ENCODE results near the gene INSYN2B.

The INSYN2B gene

DNA sequence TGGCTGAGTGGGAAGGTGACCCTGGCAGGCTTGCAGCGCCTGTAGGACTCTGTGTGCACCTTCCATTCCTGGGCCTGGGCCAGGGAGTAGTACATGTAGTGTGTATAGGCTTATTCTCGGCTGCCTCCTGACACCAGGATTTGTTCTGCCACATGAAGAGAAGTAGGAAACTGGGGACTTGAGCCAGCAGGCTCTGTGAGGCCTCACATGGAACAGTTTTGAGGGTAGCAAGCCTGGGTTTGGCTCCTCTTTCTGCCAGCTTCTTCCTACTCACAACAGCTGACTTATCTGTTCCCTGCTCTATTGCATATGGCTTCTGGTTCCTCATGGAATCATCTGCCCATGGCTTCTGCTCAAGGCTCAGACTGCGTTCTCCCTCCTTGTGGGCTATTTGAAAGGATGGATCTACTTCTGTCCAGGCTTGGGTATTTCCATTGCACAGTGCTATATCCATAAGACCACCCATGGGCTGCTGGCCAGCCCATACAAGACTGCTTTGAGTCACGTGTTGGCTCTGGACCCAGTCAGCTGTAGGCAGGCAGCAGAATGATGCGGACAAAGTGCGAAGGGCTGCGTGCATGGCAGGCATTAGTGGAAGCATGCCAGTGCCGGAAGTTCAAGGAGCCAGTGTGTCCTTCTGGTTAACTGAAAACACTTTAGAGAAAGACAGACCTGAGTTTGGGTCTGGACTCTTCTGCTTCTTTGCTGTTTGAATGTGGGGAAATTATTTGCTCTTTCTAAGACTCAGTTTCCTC, 11.0 kb upstream of the INSYN2B start:
- Histone ChIP-seq H3K4me1 (ENCODE audit: low read length) (no peaks in the 10 kb centered on the region), H3F3A (ENCODE audit: insufficient read depth, low read length) (no peaks in the 10 kb centered on the region), H3K27ac (ENCODE audit: low read length) (no peak overlapping the region), H3K9ac (ENCODE audit: low read length) (no peak overlapping the region), H3K9me3 (replicated peaks; ENCODE audit: insufficient read depth, low read length) (no peaks in the 10 kb centered on the region), H3K27me3 (replicated peaks; ENCODE audit: insufficient read depth, low read length) (no peaks in the 10 kb centered on the region), H3K4me3 (ENCODE audit: low read length) (no peak overlapping the region), H3K9me2 (replicated peaks; ENCODE audit: insufficient read depth, low read length) (no peaks in the 10 kb centered on the region), H2AFZ (ENCODE audit: low read length) (no peak overlapping the region), H3K79me2 (ENCODE audit: low read length) (no peaks in the 10 kb centered on the region), H3K36me3 (replicated peaks; ENCODE audit: insufficient read depth, low read length) (no peaks in the 10 kb centered on the region; the same call in 1 of the 2 replicates), H3K4me2 (ENCODE audit: low read depth, low read length) (no peak overlapping the region), H4K20me1 (ENCODE audit: insufficient read depth, low read length) (no peaks in the 10 kb centered on the region)
- no peak for DNase-seq
- TF ChIP-seq, protein P1, sequence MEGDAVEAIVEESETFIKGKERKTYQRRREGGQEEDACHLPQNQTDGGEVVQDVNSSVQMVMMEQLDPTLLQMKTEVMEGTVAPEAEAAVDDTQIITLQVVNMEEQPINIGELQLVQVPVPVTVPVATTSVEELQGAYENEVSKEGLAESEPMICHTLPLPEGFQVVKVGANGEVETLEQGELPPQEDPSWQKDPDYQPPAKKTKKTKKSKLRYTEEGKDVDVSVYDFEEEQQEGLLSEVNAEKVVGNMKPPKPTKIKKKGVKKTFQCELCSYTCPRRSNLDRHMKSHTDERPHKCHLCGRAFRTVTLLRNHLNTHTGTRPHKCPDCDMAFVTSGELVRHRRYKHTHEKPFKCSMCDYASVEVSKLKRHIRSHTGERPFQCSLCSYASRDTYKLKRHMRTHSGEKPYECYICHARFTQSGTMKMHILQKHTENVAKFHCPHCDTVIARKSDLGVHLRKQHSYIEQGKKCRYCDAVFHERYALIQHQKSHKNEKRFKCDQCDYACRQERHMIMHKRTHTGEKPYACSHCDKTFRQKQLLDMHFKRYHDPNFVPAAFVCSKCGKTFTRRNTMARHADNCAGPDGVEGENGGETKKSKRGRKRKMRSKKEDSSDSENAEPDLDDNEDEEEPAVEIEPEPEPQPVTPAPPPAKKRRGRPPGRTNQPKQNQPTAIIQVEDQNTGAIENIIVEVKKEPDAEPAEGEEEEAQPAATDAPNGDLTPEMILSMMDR (IDR thresholded peaks at IDR 0.05; ENCODE audit: low read length): no peak
- TF ChIP-seq EZH2phosphoT487 (IDR thresholded peaks at IDR 0.05; ENCODE audit: low read length): no peak
- TF ChIP-seq EZH2 (optimal IDR thresholded peaks at IDR 0.05; ENCODE audit: low read depth, low read length): no peak

DNA sequence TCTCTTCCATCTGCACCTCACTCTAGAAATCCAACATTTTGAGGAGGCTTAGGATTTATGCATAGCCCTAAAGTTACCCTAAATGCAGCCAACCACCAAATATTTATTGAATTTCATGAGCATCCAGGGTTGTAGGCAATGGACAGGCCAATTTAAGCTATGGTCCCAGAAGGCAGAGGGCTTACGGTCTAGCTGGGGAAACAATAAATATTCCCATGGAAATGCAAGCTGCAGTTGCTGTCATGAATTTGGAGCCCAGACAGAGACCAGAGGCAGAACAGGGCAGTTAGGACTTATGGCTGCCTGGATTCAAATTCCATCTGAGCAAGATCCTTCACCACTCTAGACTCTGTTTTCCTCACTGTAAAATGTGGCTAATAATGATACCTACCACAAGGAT, 9.1 kb upstream of the INSYN2B start:
- no peaks in the 10 kb centered on the region for H3K4me1 ChIP-seq (ENCODE audit: low read length)
- H3K4me3 ChIP-seq (ENCODE audit: low read length): no peak overlapping the region
- no peak for DNase-seq
- H3K79me2 ChIP-seq (ENCODE audit: low read length): no peaks in the 10 kb centered on the region
- H3K4me2 ChIP-seq (ENCODE audit: low read depth, low read length): no peak overlapping the region
- H3K9ac ChIP-seq (ENCODE audit: low read length): no peak overlapping the region
- H3K9me3 ChIP-seq (replicated peaks; ENCODE audit: insufficient read depth, low read length): no peaks in the 10 kb centered on the region
- no peak for TF ChIP-seq EZH2phosphoT487 (IDR thresholded peaks at IDR 0.05; ENCODE audit: low read length)
- TF ChIP-seq, protein P1 (IDR thresholded peaks at IDR 0.05; ENCODE audit: low read length): no peak
- TF ChIP-seq EZH2 (optimal IDR thresholded peaks at IDR 0.05; ENCODE audit: low read depth, low read length): no peak
- no peaks in the 10 kb centered on the region for H3K27me3 ChIP-seq (replicated peaks; ENCODE audit: insufficient read depth, low read length)
- H3K27ac ChIP-seq (ENCODE audit: low read length): no peak overlapping the region
- no peaks in the 10 kb centered on the region for H3F3A ChIP-seq (ENCODE audit: insufficient read depth, low read length)
- H4K20me1 ChIP-seq (ENCODE audit: insufficient read depth, low read length): no peaks in the 10 kb centered on the region
- no peaks in the 10 kb centered on the region for H3K36me3 ChIP-seq (replicated peaks; ENCODE audit: insufficient read depth, low read length)
- no peak overlapping the region for H2AFZ ChIP-seq (ENCODE audit: low read length)
- H3K9me2 ChIP-seq (replicated peaks; ENCODE audit: insufficient read depth, low read length): no peaks in the 10 kb centered on the region

DNA sequence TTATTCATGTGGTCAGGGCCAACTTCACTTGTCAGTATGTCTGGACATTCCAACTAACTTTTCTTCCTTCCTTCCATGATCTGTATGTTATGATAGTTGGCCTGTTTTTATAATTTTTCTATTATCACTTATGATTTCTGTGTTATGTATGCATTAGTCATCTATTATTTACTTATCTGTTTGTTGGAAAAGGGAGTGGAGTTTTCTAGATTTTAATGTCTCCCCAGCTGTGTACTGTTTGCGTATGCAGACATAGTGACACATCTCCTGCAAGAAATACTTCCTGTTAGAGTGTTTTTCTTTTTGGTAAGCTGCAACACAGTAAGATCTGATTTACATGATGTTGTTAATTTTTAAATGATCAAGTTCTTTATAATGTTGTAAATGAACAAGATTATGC, 8.7 kb upstream of the INSYN2B start:
- Histone ChIP-seq H3K4me1 (ENCODE audit: low read length) (no peaks in the 10 kb centered on the region), H2AFZ (ENCODE audit: low read length) (no peak overlapping the region), H3K4me3 (ENCODE audit: low read length) (no peak overlapping the region), H3K9me2 (replicated peaks; ENCODE audit: insufficient read depth, low read length) (no peaks in the 10 kb centered on the region), H3K27ac (ENCODE audit: low read length) (no peak overlapping the region), H3K36me3 (replicated peaks; ENCODE audit: insufficient read depth, low read length) (no peaks in the 10 kb centered on the region), H3K9ac (ENCODE audit: low read length) (no peak overlapping the region), H4K20me1 (ENCODE audit: insufficient read depth, low read length) (no peaks in the 10 kb centered on the region), H3K9me3 (replicated peaks; ENCODE audit: insufficient read depth, low read length) (no peaks in the 10 kb centered on the region), H3K27me3 (replicated peaks; ENCODE audit: insufficient read depth, low read length) (no peaks in the 10 kb centered on the region), H3K4me2 (ENCODE audit: low read depth, low read length) (no peak overlapping the region), H3K79me2 (ENCODE audit: low read length) (no peaks in the 10 kb centered on the region), H3F3A (ENCODE audit: insufficient read depth, low read length) (no peaks in the 10 kb centered on the region)
- DNase-seq: no peak
- TF ChIP-seq EZH2 (optimal IDR thresholded peaks at IDR 0.05; ENCODE audit: low read depth, low read length): no peak
- TF ChIP-seq EZH2phosphoT487 (IDR thresholded peaks at IDR 0.05; ENCODE audit: low read length): no peak
- TF ChIP-seq, protein P1 (IDR thresholded peaks at IDR 0.05; ENCODE audit: low read length): no peak
